GM19193 (cell line): ENCODE measurements around the gene CD69.

Experiments
- POLR2A ChIP-seq: IDR thresholded peaks from 4 replicates; pipeline ENCODE4 v1.6.1; 2011; ENCODE audit not compliant: insufficient read depth, insufficient read length; ENCODE audit errors: extremely low read depth

CD69 gene

DNA sequence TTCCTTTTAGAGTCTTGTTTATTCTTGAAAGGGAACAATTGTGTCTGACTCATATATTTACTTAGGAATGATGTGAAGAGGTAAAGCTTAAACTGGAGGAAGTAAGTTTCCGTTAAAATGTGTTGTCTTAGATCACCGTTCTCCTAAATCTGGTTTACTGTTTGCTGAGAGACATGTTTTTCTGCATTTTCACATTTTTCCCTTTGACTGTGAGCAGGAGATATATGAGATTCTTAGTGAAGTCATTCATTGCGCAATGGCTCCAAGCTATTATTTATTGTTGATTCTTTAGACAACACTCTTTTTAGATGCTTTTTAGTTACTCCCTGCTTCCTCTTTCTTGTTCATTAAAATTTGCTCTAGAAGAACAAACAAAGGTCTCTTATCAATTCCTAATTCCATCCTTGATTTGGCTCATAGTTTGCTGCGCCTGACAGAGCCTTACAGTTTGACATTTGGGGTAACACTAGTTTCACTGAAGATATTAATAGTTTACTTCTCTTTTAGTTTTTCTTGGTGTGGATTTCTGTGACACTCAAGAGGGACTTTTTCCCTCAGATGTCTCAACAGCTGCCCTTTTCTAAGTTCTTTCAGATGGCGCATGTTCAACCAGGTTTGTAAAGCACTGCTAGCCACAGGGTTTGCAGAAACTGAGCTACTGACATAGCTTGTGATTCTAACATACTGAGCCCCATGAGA is 39.2 kb downstream of the CD69 start:
- no peak for TF ChIP-seq POLR2A

GRCh38 chr12:9719790-9720189 is 40.9 kb downstream of the CD69 start:
- TF ChIP-seq POLR2A, result no peak

- no peak for TF ChIP-seq POLR2A
Observed at GRCh38 chr12:9718968-9719367, 41.7 kb downstream of the CD69 start.

DNA sequence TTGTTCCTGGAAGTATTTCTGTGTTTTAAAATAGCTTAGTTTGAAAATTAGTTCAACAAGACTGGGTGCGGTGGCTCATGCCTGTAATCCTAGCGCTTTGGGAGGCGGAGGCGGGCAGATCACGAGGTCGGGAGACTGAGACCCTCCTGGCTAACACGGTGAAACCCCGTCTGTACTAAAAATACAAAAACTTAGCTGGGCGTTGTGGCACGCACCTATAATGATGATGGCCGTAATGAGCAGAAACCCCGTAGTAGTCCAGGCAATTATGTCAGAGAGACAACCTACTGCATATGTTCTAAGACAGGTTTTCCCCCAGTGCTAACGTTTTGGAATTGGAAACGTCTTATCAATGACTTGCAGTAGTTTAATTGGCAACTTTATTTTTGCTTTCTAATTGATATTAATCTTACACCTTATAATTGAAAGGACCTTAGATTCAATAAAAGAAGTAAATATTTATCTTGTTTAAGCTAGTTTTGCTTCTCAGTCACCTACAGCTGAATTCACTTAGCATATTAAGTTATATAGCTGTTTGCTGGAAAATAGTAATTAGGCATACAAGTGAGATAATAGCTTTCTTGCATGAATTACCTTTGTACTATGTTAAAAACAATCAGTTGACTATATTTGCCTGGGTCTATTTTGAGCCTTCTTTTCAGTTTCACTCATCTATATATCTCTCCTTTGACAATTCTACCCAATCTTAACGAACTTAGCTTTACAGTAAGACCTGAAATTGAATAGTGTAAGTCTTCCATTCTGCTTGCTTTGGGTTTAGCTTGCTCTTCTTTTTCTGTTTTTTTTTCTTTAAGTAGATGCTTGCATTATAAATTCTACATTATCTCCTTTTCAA is 43.4 kb downstream of the CD69 start:
- TF ChIP-seq POLR2A, result peak; percentile 40

GRCh38 chr12:9711664-9712063 is 49.0 kb downstream of the CD69 start:
- TF ChIP-seq POLR2A, result no peak

DNA sequence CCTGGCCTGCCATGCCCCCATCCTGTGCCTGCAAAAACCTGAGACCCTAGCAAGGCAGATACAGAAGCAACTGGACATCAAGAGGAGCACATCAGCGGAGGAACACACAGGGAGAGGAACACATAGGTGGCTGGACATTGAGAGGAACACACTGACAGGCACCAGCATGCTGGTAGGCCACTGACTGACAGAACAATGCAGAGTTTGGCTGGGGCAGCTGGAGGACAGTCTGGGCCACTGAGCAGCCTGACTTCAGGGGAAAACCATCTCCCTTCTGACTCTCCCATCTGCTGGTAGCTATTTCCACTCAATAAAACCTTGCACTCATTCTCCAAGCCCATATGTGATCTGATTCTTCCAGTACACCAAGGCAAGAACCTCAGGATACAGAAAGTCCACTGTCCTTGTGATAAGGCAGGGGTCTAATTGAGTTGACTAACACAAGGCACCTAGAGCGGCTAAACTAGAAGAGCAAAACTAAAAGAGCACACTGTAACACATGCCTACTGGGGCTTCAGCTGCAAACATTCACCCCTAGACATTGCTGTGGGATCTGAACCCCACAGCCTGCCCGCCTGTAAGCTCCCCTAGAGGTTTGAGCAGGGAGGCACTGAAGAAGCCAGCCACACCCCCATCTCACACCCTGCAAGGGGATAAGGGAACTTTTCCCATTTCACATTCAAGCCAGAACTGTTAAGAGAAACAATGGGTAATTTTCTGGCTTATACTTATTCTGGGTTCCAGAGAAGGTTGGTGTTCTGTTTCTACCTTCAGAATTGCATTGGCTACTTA is 49.9 kb downstream of the CD69 start:
- no peak for TF ChIP-seq POLR2A

GRCh38 chr12:9708853-9709252 is 51.8 kb downstream of the CD69 start:
- no peak for TF ChIP-seq POLR2A

- TF ChIP-seq POLR2A, result no peak
Observed at GRCh38 chr12:9707864-9708808, 52.6 kb downstream of the CD69 start.

DNA sequence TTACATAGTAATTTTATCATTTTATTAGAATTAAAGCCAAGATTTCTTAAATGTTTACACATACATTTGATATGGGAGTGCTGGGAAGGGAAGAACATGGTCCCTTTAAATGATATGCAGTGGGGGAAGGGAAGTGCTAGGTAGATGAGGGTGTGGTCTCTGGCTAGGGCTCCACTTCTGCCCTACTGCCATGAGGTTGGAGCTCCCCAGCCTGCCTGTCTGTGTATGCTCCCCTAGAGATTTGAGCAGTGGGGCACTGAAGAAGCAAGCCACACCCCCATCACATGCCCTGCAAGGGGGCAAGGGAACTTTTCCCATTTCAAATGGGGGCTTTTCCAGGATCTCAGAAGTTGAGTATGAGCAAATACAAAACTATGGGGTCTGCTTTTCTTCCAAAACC is 53.3 kb downstream of the CD69 start:
- no peak for TF ChIP-seq POLR2A

- TF ChIP-seq POLR2A, result no peak
Observed at GRCh38 chr12:9706086-9706685, 54.5 kb downstream of the CD69 start.
